Brain microvascular endothelial cell (primary cell): ENCODE data around the gene SYT12.

Experiments
- DNase-seq: peaks from one replicate; pipeline ENCODE4 v3.0.0-alpha.2; 2020
- H3K27ac ChIP-seq: fragments of 250-450 bp; sonication (Bioruptor Pico); 2 replicates; pipeline ENCODE4 v1.5.1; 2020; ENCODE audit warnings: mild to moderate bottlenecking, moderate library complexity
- H3K27me3 ChIP-seq: fragments of 250-450 bp; sonication (Bioruptor Pico); replicated peaks from 2 replicates; pipeline ENCODE4 v1.5.1; 2020; ENCODE audit warnings: mild to moderate bottlenecking
- H3K36me3 ChIP-seq: fragments of 250-450 bp; sonication (Bioruptor Pico); replicated peaks from 2 replicates; pipeline ENCODE4 v1.5.1; 2020; ENCODE audit warnings: mild to moderate bottlenecking
- H3K4me3 ChIP-seq: 2 replicates; pipeline ENCODE4 v1.5.1; 2011; ENCODE audit warnings: low read depth, mild to moderate bottlenecking, control low read depth, low read length, moderate library complexity
- CTCF ChIP-seq: IDR thresholded peaks from 2 replicates; pipeline ENCODE4 v1.5.1; 2011; ENCODE audit warnings: low read depth, mild to moderate bottlenecking, moderate library complexity, low read length, control low read depth, inconsistent platforms; ENCODE audit errors: missing control alignments
- in situ Hi-C: cut with HindIII; loops from 2 replicates; pipeline ENCODE4 v1.10.0; 2017; ENCODE audit warnings: low sequenced_read_pairs, low pct_ligation_motif_present

Gene SYT12

GRCh38 chr11:67053896-67054329, 31.0 kb downstream of the SYT12 start:
- peak; percentile 95 for TF ChIP-seq CTCF
- DNase-seq: peak; percentile 71
- Histone ChIP-seq H3K27ac (peak overlapping the region; percentile 87), H3K4me3 (no peak overlapping the region), H3K36me3 (no peaks in the 10 kb centered on the region), H3K27me3 (no peaks in the 10 kb centered on the region)
- in situ Hi-C loops: no loop called here

GRCh38 chr11:67054346-67054835, 31.5 kb downstream of the SYT12 start:
- in situ Hi-C loops: no loop called here
- no peak for TF ChIP-seq CTCF
- Histone ChIP-seq H3K27ac (peak overlapping the region; percentile 87), H3K4me3 (no peak overlapping the region), H3K36me3 (no peaks in the 10 kb centered on the region), H3K27me3 (no peaks in the 10 kb centered on the region)
- peak; percentile 92 for DNase-seq

GRCh38 chr11:67054836-67055523, 32.0 kb downstream of the SYT12 start:
- Histone ChIP-seq H3K27ac (peak overlapping the region; percentile 87), H3K27me3 (no peaks in the 10 kb centered on the region), H3K36me3 (no peaks in the 10 kb centered on the region), H3K4me3 (no peak overlapping the region)
- DNase-seq: peak; percentile 93
- no peak for TF ChIP-seq CTCF
- in situ Hi-C loops: no loop called here

- no peak for DNase-seq
- Histone ChIP-seq H3K4me3 (peak overlapping the region; percentile 60), H3K36me3 (no peaks in the 10 kb centered on the region), H3K27ac (no peak overlapping the region), H3K27me3 (no peaks in the 10 kb centered on the region)
- TF ChIP-seq CTCF: no peak
- in situ Hi-C loops: no loop called here
Measured at GRCh38 chr11:67055812-67056211, 32.9 kb downstream of the SYT12 start.

- H3K36me3 ChIP-seq: no peaks in the 10 kb centered on the region
- in situ Hi-C loops: no loop called here
- no peaks in the 10 kb centered on the region for H3K27me3 ChIP-seq
- no peak for TF ChIP-seq CTCF
- no peak for DNase-seq
- H3K27ac ChIP-seq: no peak within 1 kb of the TSS
- H3K4me3 ChIP-seq: peak within 1 kb of the TSS; percentile 60
Measured at GRCh38 chr11:67056267-67057204, 33.6 kb downstream of the SYT12 start, which contains the start of gene RHOD. Gene RHOD (plus strand): TSS chr11:67056847. CDS start chr11:67056903, 56 bp downstream.
